Activated CD4-positive, alpha-beta T cell treated with anti-CD3 and anti-CD28 coated beads, Interleukin-2, Interleukin-6, amounts not matched to agents 100 ng/mL and 50 ng/mL, durations not matched to agents 16 hours and 8 hours (primary cell): ENCODE data around the gene KCNK7.

Experiments used
- DNase-seq: peaks from one replicate; pipeline ENCODE4 v3.0.0-alpha.2; 2020

KCNK7 gene

GRCh38 chr11:65610404-65610803, 14.8 kb upstream of the KCNK7 start:
- no peak for DNase-seq

GRCh38 chr11:65609665-65610064, 14.1 kb upstream of the KCNK7 start:
- no peak for DNase-seq

GRCh38 chr11:65609229-65609628, 13.6 kb upstream of the KCNK7 start:
- DNase-seq, result no peak

- no peak for DNase-seq
Measured at GRCh38 chr11:65607614-65608426, 12.2 kb upstream of the KCNK7 start.

- peak; percentile 26 for DNase-seq
Measured at GRCh38 chr11:65606876-65607613, 11.4 kb upstream of the KCNK7 start.

- no peak for DNase-seq
Measured at GRCh38 chr11:65604258-65604657, 8.7 kb upstream of the KCNK7 start.

DNA sequence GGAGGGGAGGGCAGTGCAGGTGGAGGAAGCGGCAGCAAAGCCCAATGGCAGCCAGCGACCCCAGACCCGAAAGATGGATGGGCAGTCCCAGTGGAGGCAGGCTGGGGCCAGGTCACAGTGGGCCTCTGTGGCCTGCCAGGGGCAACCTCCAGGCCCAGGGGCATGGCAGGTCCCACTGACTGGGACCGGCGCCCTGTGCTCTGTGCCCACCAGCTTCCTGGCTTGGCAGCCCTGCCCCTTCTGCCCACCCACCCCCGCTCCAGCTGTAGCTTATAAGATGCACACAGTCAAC, 4.3 kb upstream of the KCNK7 start:
- no peak for DNase-seq

DNA sequence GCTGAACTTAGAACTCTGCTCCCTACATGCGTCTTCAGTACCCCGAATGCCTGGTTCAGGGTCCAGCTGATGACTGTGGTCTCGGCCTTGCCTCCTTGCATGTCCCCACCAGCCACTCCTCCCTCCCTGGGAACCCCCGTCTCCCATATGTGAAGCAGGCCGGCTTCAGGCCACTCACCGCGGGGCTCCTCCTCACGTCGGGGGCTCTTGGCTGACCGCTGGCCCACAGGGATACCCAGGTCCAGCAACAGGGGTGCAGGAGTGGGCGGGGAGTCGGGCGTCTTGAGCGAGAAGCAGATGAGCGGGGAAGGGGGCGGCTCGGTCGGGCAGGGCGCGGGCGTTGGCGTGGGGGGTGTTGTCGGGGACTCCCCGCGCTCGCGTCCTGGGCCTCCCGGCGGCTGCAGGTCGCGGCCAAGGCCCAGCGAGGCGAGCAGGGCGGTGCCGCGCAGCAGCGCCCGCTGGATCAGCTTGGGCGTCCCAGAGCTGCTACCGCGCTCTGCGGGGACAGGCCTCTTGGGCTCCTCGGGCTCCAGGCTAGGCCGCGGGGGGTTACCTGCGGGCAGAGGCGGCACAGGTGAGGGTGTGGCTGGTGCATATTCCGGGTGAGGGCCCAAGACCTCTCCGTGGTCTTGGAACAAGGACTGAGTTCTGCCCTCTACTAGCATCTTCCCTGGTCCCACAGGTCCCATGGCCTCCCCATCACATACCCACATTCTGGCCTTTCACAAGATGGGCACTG, 3.8 kb upstream of the KCNK7 start:
- no peak for DNase-seq

DNA sequence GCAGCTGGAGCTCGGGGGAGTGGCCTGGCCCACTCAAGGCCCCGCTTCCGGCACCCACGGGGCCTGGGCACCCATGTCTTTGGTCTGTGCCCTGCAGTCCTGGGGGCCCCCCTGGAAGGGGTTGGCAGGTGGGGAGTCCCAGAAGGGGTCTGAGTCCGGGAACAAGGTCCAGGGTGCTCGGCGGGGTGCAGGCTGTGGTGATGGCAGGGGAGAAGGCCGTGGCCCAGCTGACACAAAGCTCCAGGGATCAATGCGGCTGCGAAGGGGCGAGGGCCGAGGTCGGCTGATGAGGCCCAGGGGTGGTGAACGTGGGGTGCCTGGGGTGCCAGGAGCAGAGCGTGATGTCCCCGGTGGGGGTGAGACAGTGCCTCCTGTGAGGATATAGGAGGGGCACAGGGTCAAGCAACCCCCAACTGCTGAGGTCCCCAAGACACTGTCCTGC, 2.7 kb upstream of the KCNK7 start:
- DNase-seq, result no peak

- DNase-seq, result no peak
Measured at GRCh38 chr11:65596520-65596919, 920 bp upstream of the KCNK7 start.

DNA sequence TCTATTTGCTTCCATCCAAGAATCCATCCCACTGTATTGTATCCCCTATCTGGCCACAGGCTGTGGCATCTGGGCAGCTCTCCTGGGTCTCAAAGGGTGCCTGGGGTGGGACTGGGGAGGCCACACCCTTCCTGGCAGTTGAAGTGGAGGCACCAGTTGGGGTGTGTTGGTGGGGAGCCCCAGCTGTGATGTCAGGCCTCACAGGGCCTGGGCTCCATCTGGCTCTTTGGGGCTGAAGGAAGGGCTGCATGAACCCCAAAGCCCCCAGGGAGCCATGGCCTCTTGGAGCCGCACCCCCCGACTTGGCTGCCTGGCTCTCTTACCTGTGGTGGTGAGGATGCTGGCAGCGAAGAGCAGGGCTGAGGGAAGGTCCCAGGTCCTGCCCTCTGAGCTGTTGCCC, 469 bp downstream of the KCNK7 start:
- no peak for DNase-seq

DNA sequence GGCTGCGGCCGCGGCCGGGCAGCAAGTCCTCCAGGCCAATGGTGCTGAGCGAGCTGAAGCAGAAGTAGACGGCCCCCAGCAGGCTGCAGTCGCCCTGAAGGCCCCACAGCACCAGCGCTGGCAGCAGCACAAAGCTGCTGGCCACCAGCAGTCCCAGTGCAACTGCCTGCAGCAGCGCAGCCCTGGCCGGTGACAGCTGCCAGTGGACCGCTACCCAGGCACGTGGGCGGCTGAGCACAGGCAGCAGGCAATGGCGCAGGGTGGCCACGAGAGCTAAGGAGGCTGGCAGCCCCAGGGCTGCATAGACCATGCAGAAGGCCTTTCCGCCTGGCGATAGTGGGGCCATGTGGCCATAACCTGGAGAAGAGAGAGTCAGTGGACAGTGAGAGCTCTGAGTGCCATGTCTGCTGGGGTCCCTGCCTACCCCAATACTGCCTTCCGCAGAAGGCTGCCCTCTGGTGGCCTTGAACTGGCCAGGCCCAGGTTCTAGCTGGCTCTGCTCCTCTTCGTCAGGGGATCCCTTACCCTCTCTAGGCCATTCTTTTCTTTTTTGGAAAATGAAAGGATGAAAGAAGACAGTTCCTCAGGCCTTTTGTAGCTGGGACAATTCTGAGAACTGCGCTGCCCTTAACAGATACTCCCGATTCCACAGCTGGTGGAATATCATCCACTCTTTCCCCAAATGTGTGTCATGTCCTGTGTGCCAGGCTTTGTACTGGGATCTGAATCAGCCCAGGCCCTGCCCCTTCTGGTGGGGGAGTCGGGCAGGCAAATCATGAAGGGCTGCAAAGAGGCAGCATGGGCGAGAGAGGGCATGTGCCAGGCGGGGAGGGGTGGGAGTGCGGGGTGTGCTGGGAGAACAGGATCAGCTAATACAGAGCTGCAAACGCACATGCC, 1.8 kb downstream of the KCNK7 start:
- DNase-seq, result peak; percentile 57

DNA sequence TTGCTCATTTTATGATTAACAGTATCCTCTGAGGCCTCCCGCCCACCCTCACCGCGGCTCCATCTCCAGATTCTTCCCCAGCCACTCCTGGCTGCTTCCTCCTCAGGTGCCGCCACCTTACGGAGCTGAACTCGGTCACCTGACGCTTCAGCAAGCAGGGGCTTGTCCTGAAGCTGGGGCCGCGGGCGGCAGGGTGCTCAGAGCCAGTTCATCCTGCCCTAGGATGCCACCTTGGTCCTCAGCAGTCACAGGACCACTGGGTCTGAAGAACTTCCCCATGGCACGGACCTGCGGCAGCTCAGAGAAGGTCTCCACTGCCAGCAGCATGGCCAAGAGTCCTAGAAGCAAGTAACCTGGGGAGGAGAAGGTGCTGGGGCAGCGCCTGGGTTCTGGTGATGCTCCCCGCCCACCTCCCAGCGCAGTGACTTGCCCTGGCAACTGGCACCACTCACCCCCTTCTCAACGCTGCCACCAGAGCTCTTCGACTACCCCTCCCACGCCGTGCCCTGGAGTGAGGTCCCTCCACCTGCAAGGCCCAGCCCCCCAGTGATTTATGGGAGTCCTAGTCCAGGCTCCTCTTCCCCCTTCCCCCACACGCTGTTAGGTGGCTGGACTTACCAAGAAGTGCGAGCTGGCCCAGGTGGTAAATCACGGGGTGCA, 2.6 kb downstream of the KCNK7 start:
- no peak for DNase-seq

GRCh38 chr11:65591939-65592857, 3.4 kb downstream of the KCNK7 start:
- DNase-seq, result no peak

DNA sequence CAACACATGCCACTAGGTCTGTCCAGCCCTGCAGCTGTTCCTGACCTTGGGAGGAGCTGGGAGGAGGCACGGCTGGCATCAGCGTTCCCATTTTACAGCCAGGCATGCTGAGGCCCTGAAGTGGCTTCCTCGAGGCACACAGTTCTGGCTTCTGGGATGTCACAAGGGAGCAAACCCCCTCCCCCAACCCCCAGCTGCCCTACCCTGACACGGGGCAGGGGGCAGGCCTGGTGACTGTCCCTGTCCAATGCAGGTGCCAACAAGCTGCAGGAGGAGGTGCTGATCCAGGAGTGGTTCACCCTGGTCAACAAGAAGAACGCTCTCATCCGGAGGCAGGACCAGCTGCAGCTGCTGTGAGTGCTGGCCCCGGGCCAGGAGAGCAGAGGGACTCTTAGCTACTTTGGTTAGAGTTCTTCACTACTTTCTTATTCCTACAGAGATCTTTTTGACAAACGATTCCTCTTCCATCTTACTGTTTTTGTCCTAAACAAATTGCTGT, 5.3 kb downstream of the KCNK7 start:
- no peak for DNase-seq

- DNase-seq, result peak; percentile 44
Measured at GRCh38 chr11:65589444-65590239, 6.0 kb downstream of the KCNK7 start.

GRCh38 chr11:65588199-65589054, 7.2 kb downstream of the KCNK7 start:
- peak; percentile 91 for DNase-seq

GRCh38 chr11:65586676-65587075, 8.9 kb downstream of the KCNK7 start:
- DNase-seq, result no peak

DNA sequence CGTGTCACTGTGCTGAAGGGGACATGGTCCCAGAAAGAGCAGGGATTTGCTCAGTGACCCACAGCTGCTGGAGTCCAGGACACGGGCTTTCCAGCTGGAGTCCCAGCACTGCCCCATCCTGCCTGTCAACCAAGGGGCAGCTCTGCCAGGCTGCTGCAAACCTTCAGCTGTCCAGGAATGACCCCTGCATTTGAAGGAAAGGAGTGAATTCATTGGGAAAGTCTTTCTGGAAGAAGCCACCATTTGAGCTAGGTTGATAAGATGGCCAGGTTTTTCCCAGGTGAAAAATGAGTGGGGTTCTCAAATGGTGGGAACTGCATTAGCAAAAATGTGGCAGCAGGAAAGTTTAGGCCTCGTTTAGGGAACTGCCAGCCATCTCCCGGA, 9.4 kb downstream of the KCNK7 start:
- no peak for DNase-seq
